Measurements from ENCODE around the gene IMPDH1.

DNA sequence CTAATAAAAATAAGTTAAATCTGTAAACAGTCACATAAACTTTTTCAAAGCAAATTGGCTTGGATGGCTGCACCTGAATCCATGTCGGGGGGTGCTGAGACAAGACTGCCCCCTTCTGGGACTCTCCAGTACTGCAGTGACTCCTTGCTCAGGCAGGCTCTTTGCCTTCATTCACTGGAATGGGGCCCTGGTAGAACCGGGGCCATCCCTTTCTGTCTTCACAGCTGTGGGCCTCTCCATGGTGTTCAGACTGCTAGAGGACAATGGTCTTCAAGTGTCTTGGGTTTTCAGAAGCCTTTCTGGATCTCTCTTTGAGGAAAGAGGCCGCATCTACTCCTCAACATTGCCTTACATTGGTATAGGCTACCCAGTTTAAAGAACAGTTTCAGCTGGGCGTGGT, 16.1 kb upstream of the IMPDH1 start:
- TF ChIP-seq GATA2 (IDR thresholded peaks at IDR 0.05; ENCODE audit: low read depth, low read length) (no peak), GATA3 (IDR thresholded peaks at IDR 0.05; ENCODE audit: low read depth, low read length) (no peak)

All from SH-SY5Y (cell line).